WERI-Rb-1 (cell line): Measurements from ENCODE around the gene APBA2.

Experiments used
- DNase-seq: peaks from one replicate; pipeline ENCODE4 v3.0.0-alpha.2; 2020
- H3K27ac ChIP-seq: fragments of 250-450 bp; sonication (Bioruptor Pico); 2 replicates; pipeline ENCODE4 v1.5.1; 2020; ENCODE audit warnings: mild to moderate bottlenecking, moderate library complexity
- H3K27me3 ChIP-seq: fragments of 250-450 bp; sonication (Bioruptor Pico); 2 replicates; pipeline ENCODE4 v1.5.1; 2021; ENCODE audit warnings: mild to moderate bottlenecking, low read depth, moderate library complexity; ENCODE audit not compliant: insufficient read depth, severe bottlenecking
- H3K36me3 ChIP-seq: fragments of 250-450 bp; sonication (Bioruptor Pico); 2 replicates; pipeline ENCODE4 v1.5.1; 2020; ENCODE audit warnings: mild to moderate bottlenecking, moderate library complexity
- H3K4me3 ChIP-seq: 2 replicates; pipeline ENCODE4 v1.5.1; 2011; ENCODE audit warnings: low read depth, mild to moderate bottlenecking, control low read depth, low read length
- H3K9me3 ChIP-seq: fragments of 250-450 bp; sonication (Bioruptor Pico); 2 replicates; pipeline ENCODE4 v1.5.1; 2021; ENCODE audit warnings: mild to moderate bottlenecking, moderate library complexity; ENCODE audit not compliant: severe bottlenecking
- TF ChIP-seq, protein P1 (sequence below): IDR thresholded peaks from 2 replicates; pipeline ENCODE4 v1.5.1; 2011; ENCODE audit warnings: low read depth, mild to moderate bottlenecking, control low read depth, inconsistent platforms, low read length

The APBA2 gene

DNA sequence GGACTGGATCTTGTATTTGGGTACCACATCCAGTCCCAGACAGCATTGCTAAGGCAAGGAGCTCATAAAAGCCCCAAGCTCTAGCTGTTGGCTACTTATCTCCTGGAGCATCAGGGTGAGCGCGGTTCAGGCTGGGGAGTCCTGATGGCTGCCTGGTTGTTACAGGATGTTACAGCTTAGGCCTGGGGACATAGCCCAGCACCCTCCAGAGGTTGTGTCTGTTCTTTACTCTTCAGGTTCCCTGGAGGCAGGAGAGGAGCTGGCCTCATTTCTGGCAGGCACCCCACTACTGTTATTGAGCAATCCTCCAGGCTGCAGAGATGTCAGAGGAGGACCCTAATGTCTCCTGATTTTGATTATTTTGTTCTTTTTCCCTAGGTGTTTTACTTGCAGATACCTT is 26.6 kb downstream of the APBA2 start:
- no peak overlapping the region for H3K27ac ChIP-seq

DNA sequence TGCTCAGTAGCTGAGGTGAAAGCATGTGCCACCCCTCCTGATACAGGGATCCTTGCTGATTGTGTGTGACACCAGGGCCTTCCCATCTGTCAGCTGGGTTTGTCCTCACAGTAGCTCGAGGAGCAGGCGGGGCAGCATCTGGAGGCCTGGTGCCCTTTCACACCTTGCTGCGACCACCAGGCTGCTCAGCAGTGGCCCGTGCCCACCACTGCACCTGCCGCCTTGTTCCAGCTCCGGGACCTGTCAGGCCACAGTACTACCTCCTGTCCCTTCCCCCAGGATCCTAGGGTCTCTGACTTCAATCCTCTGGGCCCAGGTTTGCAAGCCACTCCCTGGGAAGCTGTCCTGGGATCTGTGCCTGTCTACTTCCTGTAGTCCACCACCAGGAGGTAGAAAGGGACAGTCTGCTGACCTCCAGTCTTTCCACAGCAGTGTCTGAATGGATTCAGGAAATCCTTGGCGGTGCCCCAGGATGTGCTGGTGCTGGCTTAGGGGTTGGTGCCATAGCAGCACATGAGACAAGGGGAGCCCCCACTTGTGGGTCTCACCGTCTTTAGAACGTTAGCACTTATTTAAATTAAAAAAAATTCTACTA is 27.5 kb downstream of the APBA2 start:
- no peaks in the 10 kb centered on the region for H3K36me3 ChIP-seq
- H3K27ac ChIP-seq = no peak overlapping the region
- H3K27me3 ChIP-seq = no peaks in the 10 kb centered on the region
- no peak overlapping the region for H3K4me3 ChIP-seq
- TF ChIP-seq, protein P1, sequence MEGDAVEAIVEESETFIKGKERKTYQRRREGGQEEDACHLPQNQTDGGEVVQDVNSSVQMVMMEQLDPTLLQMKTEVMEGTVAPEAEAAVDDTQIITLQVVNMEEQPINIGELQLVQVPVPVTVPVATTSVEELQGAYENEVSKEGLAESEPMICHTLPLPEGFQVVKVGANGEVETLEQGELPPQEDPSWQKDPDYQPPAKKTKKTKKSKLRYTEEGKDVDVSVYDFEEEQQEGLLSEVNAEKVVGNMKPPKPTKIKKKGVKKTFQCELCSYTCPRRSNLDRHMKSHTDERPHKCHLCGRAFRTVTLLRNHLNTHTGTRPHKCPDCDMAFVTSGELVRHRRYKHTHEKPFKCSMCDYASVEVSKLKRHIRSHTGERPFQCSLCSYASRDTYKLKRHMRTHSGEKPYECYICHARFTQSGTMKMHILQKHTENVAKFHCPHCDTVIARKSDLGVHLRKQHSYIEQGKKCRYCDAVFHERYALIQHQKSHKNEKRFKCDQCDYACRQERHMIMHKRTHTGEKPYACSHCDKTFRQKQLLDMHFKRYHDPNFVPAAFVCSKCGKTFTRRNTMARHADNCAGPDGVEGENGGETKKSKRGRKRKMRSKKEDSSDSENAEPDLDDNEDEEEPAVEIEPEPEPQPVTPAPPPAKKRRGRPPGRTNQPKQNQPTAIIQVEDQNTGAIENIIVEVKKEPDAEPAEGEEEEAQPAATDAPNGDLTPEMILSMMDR = peak; percentile 43
- H3K9me3 ChIP-seq = no peaks in the 10 kb centered on the region
- DNase-seq = peak; percentile 47

More for the DNA sequence above, 26.6 kb downstream of the APBA2 start:
- TF ChIP-seq, protein P1 = no peak
- H3K9me3 ChIP-seq = no peaks in the 10 kb centered on the region
- DNase-seq = no peak
- no peak overlapping the region for H3K4me3 ChIP-seq
- no peaks in the 10 kb centered on the region for H3K27me3 ChIP-seq
- H3K36me3 ChIP-seq = no peaks in the 10 kb centered on the region

- no peak overlapping the region for H3K4me3 ChIP-seq
- no peaks in the 10 kb centered on the region for H3K9me3 ChIP-seq
- no peak overlapping the region for H3K27ac ChIP-seq
- DNase-seq = no peak
- H3K36me3 ChIP-seq = no peaks in the 10 kb centered on the region
- no peaks in the 10 kb centered on the region for H3K27me3 ChIP-seq
- TF ChIP-seq, protein P1 = no peak
These were observed 28.3 kb downstream of the APBA2 start for GRCh38 chr15:28914046-28914445.

- Histone ChIP-seq H3K9me3 (no peaks in the 10 kb centered on the region), H3K27me3 (no peaks in the 10 kb centered on the region), H3K27ac (no peak overlapping the region), H3K4me3 (no peak overlapping the region), H3K36me3 (no peaks in the 10 kb centered on the region)
- TF ChIP-seq, protein P1 = no peak
- no peak for DNase-seq
These were observed 28.8 kb downstream of the APBA2 start for GRCh38 chr15:28914483-28915023.

DNA sequence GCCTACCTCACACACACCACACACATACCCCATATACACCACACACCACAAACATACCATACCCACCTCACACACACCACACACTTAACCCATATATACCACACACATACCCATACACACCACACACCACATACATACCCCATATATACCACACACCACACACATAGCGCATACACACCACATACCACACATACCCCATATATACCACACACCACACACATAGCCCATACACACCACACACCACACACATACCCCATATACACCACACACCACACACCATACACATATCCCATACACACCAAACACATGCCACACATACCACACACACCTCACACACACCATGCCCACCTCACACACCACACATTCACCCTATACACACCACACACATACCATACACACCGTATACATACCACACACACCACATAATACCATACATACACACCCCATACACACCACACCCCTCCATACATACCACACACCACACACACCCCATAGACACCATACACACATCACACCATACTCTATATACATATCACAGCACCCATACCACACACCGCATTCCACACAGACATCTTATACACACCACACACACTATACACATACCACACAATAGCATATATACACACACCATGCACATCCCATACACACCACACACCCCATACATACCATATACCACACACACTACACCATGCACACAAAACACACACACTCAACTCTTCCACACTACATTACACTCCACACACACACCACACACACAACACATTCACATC is 29.5 kb downstream of the APBA2 start:
- no peak for DNase-seq
- Histone ChIP-seq H3K4me3 (no peak overlapping the region), H3K9me3 (no peaks in the 10 kb centered on the region), H3K27ac (no peak overlapping the region), H3K36me3 (no peaks in the 10 kb centered on the region), H3K27me3 (no peaks in the 10 kb centered on the region)
- TF ChIP-seq, protein P1 = no peak
